GM10248 (cell line): ENCODE data around the gene GPD2.
"Not testable (repeated sequence)": the region's sequence is repeated elsewhere in the genome, so short reads cannot be mapped to it uniquely, and the experiment has no call there.

ENCODE experiments used
- CTCF ChIA-PET: fragments of 300-600 bp; sonication (Branson Sonifier 250); formaldehyde crosslinking; extraction: SDS; loops from one replicate; lab custom pipeline; 2021; ENCODE audit warnings: antibody characterized with exemption; lab: Yijun Ruan, JAX
- POLR2A ChIA-PET: fragments of 350-650 bp; sonication (Branson Sonifier 250); formaldehyde crosslinking; extraction: SDS; loops from one replicate; lab custom pipeline; 2020; ENCODE audit warnings: antibody characterized with exemption; lab: Yijun Ruan, JAX
- DNase-seq: peaks from one replicate; pipeline ENCODE4 v3.0.0; 2012; ENCODE audit errors: extremely low spot score
- CTCF ChIP-seq: IDR thresholded peaks from 2 replicates; pipeline ENCODE4 v1.5.1; 2012; ENCODE audit warnings: mild to moderate bottlenecking, low read depth; ENCODE audit errors: extremely low read depth, missing control alignments, control extremely low read depth

Gene GPD2

GRCh38 chr2:156518138-156518537 is 82.0 kb downstream of the GPD2 start:
- DNase-seq = no peak
- POLR2A ChIA-PET = no interaction called here
- no peak for TF ChIP-seq CTCF
- CTCF ChIA-PET = interaction anchor here (1.1 to 1.6 kb wide), 3 partner anchors 8 to 21 kb away, joined by 3 to 4 read pairs (median 3); no protein-coding TSS in a partner anchor

GRCh38 chr2:156522864-156523440 is 86.8 kb downstream of the GPD2 start:
- ChIA-PET CTCF (interaction anchor here (0.7 to 1.7 kb wide), 5 partner anchors 11 to 188 kb away, joined by 3 to 5 read pairs (median 4); no protein-coding TSS in a partner anchor), POLR2A (no interaction called here)
- no peak for TF ChIP-seq CTCF
- DNase-seq = no peak

- POLR2A ChIA-PET = no interaction called here
- CTCF ChIA-PET = interaction anchor here (1.3 to 1.5 kb wide), 2 partner anchors 9 to 62 kb away, joined by 3 to 5 read pairs; no protein-coding TSS in a partner anchor
- no peak for TF ChIP-seq CTCF
- DNase-seq = peak; percentile 75
Measured at GRCh38 chr2:156526950-156527636, 90.9 kb downstream of the GPD2 start.

- CTCF ChIA-PET, POLR2A ChIA-PET, DNase-seq: not testable (repeated sequence)
Measured at GRCh38 chr2:156528583-156528982, 92.4 kb downstream of the GPD2 start.

- peak; percentile 16 for DNase-seq
- ChIA-PET POLR2A (no interaction called here), CTCF (interaction anchor here (1.0 to 3.0 kb wide), 6 partner anchors 10 to 198 kb away, joined by 3 to 10 read pairs (median 4); no protein-coding TSS in a partner anchor)
- no peak for TF ChIP-seq CTCF
Measured at GRCh38 chr2:156532989-156533388, 96.8 kb downstream of the GPD2 start.

- ChIA-PET CTCF (interaction anchor here (1.0 kb wide), 2 partner anchors 108 to 202 kb away, joined by 3 read pairs; no protein-coding TSS in a partner anchor), POLR2A (no interaction called here)
- TF ChIP-seq CTCF = no peak
- DNase-seq = no peak
Measured at GRCh38 chr2:156536534-156536933, 100.4 kb downstream of the GPD2 start.

GRCh38 chr2:156537141-156537540 is 101.0 kb downstream of the GPD2 start:
- ChIA-PET CTCF (no interaction called here), POLR2A (no interaction called here)
- DNase-seq = no peak
- no peak for TF ChIP-seq CTCF
